HG02840 (cell line): Measurements from ENCODE around the gene FHIP2A.
"Not testable (repeated sequence)": the region's sequence is repeated elsewhere in the genome, so short reads cannot be mapped to it uniquely, and the experiment has no call there.

Experiments used
- ATAC-seq: cut with Tn5 transposase; IDR thresholded peaks from one replicate; pipeline ENCODE4 v1.9.1; 2021; ENCODE audit warnings: mild to moderate bottlenecking, moderate library complexity, moderate number of reproducible peaks; ENCODE audit not compliant: unreplicated experiment, low FRiP score

Gene FHIP2A

DNA sequence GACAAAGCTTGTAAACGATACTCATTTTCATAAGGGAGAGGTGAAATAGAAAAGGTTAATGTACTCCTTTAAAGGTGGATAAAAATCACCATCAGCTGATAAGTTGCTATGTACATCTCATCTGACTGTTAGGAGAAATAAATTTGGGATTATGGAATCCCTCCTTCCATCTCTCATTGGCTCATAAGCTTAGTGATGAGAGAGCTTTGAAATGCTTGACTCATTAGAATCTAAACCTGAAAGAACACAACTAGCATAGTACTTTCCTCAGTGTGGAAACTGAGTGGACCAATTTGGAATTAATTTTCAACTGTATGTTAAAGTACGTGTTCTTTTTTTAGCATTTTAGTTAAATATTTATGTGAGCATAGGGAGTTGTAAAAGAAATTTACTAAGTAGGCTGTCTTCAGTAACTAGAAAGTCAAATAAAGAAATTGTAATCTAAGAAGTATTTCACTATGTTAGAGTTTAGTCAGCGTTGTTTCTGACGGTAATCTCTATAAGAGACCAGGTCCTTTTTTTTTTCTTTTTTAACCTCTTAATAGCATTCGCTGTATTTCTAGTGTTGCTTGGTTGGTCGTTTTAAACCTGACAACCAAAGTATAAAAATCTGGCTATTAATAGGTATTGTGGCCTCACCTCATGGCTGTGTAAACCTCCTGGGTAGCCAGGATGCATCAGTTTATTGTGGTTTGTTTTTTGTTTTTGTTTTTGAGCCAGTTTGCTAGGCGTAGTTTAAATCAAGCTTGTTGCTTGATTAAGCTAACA, 34.4 kb downstream of the FHIP2A start:
- ATAC-seq: no peak

DNA sequence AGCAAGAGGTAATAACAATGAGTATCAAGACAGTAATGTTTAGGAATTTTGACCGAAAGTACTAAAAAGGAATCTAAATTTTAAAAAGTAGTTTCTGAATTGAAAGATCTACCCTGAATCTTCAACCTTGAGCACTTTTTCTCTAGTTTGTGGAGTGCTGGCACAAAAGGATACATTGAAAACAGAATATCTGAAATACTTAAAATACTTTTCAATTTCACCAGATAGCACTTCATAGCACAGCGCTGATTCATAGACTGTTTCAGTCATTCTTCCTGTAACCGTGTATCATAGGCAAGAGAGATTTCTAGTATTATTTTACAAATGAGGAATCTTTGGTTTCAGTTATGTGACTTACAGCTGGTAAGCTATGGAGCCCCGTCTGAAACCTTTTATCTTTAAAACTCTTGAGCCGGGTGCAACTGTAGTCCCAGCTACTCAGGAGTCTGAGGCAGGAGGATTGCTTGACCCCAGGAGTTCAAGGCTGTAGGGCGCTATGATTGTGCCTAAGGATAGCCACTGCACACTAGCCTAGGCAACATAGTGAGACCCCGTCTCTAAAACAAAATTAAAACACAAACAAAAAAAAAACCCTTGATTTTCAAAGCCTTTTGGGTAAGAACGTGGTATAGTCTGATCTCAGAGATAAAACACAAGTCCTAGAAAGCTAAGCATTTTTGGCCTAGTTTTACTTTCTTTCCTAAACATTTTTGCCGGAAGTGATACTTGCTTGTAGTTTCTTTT, 35.1 kb downstream of the FHIP2A start:
- ATAC-seq: no peak

DNA sequence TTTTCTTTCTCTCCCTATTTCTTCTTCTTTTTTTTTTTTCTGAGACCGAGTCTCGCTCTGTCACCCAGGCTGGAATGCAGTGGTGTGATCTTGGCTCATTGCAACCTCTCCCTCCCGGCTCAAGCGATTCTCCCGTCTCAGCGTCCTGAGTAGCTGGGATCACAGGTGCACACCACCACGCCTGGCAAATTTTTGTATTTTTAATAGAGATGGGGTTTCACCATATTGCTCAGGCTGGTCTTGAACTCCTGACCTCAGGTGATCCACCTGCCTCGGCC, 35.6 kb downstream of the FHIP2A start:
- not testable (repeated sequence) for ATAC-seq

DNA sequence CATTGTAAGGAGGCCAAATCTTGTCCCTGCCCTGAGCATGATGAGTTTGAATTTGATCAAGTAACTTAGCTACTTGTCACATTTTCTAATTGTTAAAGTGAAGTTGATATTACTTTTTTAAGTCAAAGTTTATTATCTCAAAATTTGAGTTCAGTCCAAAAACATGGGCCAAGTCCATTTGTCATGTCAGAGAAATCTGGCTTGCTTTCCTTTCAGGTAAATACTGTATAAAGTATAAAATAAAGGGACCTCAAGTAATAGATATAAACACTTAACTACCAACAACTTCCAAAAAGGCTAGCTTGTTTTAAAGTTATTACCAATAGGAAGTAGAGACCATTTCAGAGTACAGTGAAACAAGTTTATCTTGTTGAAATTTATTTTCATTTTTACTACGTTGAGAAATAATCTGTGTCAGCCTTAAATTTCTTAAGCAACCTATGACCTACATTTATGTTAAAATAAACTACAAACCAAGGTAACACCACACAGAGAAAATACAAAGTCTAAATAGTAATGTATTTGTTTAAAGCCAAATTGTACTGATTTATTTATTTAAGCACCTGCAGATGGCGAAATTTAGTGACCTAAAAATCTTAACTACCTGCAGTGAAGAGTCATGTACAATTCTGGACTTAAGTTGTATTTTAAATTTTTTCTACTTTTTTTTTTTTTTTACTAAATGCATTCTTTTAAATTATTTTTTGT, 36.5 kb downstream of the FHIP2A start:
- no peak for ATAC-seq

DNA sequence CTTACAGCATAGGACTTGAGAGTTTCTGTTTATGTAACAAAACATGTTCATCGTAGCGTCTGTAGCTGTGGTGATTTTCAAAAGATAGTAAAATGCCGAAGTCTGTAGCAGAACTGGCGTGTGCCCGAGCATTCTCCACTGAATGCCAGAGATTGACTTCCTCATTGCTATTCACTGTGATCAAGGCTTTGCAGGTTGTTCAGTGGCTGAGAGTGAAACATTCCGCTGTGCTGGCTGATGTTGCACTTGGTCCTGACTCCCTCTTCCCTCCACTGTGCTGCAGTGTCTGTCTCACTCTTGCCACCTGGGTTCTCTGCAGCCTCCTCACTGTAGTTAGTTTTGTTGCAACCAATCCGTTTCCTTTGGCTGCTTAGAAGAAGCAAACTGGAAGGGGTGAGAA, 37.6 kb downstream of the FHIP2A start:
- no peak for ATAC-seq

DNA sequence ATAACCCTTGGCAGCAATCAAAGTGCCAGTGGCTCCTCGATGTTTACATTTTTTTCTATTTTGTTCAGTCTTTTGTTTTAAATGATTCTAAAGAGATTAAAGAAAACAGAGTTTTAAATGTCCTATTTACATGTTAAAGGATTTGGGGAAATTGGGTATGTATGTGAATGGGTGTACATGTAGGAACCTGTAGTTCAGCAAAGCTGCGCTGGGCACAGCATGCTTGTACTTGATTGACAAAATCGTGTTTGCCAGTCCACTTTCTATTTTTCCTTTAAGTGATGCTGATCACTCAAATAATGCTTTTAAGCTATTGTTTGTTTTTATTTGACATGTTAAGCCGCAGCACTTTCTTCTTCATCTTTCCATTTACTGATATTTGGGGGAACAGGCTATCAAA, 40.9 kb downstream of the FHIP2A start:
- ATAC-seq: no peak

DNA sequence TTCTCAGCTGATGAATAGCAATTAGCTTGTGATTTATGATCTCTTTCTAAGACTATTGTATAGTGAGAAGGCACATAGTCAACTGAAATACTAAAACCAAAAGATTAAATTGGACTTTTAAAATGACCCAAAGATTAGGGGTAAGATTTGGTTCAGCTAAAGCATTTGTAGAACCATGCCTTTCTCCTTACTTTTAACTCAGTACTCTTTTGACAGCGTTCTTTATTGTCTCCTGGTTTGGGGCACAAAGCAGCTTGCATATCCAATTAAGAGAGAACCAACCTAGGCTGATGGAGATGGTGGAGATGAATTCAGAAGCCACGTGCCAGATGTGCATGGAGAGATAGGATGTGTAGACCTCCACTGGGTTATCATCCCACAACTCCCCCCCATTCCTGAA, 45.8 kb downstream of the FHIP2A start:
- no peak for ATAC-seq

DNA sequence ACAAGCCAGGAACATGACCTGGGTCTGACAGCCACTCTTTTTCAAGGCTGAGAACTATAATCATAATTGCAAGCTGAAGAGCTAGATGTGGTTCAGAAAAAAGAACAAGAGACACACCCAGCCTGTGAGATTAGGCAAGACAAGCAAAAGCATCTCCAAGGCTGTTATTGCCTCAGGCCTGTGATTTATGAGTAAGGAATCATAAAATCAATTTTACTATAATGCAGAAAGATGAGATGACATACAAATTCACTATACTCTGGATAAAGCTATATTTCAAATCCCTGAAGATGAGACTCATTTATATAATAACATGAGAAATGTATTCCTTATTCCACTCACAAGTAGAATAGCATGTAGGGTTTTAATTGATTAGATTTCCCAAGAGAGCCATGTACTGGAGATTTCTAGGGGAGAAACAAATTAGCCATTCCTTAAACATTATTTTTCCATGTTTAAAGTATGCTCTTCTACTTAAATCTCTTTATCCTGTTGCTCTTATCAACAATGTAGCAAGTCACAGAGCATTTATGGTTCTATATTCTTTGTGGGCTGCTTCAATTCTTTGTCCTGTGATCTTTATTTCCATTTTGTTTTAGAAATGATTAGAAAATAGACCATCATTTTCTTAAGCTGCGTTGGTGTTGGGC, 47.4 kb downstream of the FHIP2A start:
- no peak for ATAC-seq

DNA sequence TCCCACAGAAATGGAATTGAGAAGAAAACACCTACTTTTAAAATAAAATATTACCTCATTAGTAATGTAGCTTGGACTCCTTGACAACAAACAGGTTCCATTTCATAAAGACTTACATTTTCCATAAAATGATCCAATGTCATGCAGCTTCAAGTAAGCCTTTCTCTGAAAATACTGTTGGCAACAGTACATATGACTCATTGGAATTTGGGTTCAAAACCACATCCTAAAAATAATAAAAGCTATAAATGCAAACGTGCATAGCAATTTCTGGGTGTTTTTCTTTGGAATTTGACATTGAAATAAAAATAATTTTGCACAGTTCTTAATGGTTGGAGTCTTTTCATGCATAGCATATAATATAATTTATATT, 47.9 kb downstream of the FHIP2A start:
- no peak for ATAC-seq

DNA sequence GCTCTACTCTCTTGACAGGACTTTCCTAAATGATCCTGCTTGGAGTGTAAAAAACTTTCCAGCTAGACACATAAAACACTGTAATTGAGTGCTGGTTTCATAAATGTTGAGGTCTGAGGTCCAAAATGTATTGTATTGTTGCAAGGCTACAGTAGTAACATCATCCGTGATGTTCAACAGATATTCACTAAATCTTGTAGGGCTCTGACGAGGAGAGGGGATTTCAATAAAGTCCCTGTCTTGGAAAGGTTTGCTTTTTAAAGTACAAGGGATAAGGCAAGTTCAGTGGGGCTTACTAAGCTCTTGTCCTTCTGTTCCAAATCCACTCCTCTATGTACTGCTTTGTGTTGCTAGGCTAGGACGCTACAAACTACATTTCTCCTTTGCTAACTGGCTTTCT, 48.9 kb downstream of the FHIP2A start:
- ATAC-seq: no peak

DNA sequence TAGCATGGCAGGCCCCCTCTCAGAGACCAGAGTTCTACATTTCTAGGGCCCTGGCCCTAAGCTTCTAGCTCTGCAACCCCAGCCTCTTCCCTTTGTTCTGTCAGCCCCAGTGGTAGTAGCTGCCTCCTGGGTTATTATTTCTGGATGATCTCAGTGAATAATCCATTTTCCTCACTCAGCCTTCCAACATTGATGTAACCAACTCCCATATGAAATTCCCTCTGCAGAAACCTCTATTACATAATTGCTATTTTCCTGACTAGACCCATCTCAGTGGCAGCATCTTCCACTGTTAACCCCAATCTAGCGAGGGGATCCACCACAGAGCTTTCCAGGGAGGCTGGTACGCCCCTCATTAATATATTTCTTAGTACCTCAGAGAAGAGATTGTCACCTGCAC, 49.8 kb downstream of the FHIP2A start:
- ATAC-seq: no peak
